ENCODE results near the gene THPO.

DNA sequence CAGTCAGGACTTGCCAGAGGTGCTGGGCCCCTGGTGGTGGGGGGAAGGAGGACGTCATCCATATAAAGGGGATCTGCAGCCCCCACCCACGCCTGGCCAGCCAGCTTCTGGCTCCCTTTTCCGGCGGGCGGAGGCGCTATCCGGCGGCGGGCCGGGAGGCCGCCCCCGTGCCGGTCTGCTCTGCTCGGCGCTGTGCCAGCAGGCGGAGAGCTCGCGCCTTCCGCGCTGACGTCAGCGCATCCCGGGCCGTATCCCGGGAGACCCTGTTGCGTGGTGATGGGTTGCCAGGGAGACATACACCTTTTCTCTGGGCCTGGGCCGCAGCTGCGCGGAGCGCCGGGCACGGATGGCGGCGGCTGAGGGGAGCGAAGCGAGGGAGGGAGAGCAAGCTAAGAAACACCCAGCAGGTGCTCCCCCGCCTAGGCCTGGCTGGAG lies 39.5 kb downstream of the THPO start:
- TF ChIP-seq, protein P1, sequence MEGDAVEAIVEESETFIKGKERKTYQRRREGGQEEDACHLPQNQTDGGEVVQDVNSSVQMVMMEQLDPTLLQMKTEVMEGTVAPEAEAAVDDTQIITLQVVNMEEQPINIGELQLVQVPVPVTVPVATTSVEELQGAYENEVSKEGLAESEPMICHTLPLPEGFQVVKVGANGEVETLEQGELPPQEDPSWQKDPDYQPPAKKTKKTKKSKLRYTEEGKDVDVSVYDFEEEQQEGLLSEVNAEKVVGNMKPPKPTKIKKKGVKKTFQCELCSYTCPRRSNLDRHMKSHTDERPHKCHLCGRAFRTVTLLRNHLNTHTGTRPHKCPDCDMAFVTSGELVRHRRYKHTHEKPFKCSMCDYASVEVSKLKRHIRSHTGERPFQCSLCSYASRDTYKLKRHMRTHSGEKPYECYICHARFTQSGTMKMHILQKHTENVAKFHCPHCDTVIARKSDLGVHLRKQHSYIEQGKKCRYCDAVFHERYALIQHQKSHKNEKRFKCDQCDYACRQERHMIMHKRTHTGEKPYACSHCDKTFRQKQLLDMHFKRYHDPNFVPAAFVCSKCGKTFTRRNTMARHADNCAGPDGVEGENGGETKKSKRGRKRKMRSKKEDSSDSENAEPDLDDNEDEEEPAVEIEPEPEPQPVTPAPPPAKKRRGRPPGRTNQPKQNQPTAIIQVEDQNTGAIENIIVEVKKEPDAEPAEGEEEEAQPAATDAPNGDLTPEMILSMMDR (conservative IDR thresholded peaks at IDR 0.05; ENCODE audit: low read depth in 2 of 2), result peak in 1 of 2 experiments; percentile 25; a peak in 1 of 4 replicates
- TF ChIP-seq JUNB (IDR thresholded peaks at IDR 0.05; ENCODE audit: unreplicated experiment), result no peak
- TF ChIP-seq EZH2phosphoT487 (IDR thresholded peaks at IDR 0.05; ENCODE audit: unreplicated experiment), result no peak
- TF ChIP-seq EZH2 (IDR thresholded peaks at IDR 0.05; ENCODE audit: low read depth, unreplicated experiment), result no peak
- TF ChIP-seq NANOG (IDR thresholded peaks at IDR 0.05; ENCODE audit: borderline replicate concordance), result no peak
- TF ChIP-seq, protein P2, sequence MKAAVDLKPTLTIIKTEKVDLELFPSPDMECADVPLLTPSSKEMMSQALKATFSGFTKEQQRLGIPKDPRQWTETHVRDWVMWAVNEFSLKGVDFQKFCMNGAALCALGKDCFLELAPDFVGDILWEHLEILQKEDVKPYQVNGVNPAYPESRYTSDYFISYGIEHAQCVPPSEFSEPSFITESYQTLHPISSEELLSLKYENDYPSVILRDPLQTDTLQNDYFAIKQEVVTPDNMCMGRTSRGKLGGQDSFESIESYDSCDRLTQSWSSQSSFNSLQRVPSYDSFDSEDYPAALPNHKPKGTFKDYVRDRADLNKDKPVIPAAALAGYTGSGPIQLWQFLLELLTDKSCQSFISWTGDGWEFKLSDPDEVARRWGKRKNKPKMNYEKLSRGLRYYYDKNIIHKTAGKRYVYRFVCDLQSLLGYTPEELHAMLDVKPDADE (IDR thresholded peaks at IDR 0.05), result no peak
- TF ChIP-seq, protein P3, sequence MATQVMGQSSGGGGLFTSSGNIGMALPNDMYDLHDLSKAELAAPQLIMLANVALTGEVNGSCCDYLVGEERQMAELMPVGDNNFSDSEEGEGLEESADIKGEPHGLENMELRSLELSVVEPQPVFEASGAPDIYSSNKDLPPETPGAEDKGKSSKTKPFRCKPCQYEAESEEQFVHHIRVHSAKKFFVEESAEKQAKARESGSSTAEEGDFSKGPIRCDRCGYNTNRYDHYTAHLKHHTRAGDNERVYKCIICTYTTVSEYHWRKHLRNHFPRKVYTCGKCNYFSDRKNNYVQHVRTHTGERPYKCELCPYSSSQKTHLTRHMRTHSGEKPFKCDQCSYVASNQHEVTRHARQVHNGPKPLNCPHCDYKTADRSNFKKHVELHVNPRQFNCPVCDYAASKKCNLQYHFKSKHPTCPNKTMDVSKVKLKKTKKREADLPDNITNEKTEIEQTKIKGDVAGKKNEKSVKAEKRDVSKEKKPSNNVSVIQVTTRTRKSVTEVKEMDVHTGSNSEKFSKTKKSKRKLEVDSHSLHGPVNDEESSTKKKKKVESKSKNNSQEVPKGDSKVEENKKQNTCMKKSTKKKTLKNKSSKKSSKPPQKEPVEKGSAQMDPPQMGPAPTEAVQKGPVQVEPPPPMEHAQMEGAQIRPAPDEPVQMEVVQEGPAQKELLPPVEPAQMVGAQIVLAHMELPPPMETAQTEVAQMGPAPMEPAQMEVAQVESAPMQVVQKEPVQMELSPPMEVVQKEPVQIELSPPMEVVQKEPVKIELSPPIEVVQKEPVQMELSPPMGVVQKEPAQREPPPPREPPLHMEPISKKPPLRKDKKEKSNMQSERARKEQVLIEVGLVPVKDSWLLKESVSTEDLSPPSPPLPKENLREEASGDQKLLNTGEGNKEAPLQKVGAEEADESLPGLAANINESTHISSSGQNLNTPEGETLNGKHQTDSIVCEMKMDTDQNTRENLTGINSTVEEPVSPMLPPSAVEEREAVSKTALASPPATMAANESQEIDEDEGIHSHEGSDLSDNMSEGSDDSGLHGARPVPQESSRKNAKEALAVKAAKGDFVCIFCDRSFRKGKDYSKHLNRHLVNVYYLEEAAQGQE (IDR thresholded peaks at IDR 0.05; ENCODE audit: unreplicated experiment), result no peak
- TF ChIP-seq ZNF114 (CRISPR knock-in tag; IDR thresholded peaks at IDR 0.05), result no peak
- no peak for TF ChIP-seq STAT1 (IDR thresholded peaks at IDR 0.05; ENCODE audit: unreplicated experiment)
- TF ChIP-seq CREB1 (CRISPR knock-in tag; IDR thresholded peaks at IDR 0.05; ENCODE audit: low read depth), result peak; percentile 91
- no peak for TF ChIP-seq POLR2AphosphoS5 (IDR thresholded peaks at IDR 0.05; ENCODE audit: low read depth)
- TF ChIP-seq ZNF331 (CRISPR knock-in tag; IDR thresholded peaks at IDR 0.05; ENCODE audit: low read depth), result no peak
- TF ChIP-seq, protein P4, sequence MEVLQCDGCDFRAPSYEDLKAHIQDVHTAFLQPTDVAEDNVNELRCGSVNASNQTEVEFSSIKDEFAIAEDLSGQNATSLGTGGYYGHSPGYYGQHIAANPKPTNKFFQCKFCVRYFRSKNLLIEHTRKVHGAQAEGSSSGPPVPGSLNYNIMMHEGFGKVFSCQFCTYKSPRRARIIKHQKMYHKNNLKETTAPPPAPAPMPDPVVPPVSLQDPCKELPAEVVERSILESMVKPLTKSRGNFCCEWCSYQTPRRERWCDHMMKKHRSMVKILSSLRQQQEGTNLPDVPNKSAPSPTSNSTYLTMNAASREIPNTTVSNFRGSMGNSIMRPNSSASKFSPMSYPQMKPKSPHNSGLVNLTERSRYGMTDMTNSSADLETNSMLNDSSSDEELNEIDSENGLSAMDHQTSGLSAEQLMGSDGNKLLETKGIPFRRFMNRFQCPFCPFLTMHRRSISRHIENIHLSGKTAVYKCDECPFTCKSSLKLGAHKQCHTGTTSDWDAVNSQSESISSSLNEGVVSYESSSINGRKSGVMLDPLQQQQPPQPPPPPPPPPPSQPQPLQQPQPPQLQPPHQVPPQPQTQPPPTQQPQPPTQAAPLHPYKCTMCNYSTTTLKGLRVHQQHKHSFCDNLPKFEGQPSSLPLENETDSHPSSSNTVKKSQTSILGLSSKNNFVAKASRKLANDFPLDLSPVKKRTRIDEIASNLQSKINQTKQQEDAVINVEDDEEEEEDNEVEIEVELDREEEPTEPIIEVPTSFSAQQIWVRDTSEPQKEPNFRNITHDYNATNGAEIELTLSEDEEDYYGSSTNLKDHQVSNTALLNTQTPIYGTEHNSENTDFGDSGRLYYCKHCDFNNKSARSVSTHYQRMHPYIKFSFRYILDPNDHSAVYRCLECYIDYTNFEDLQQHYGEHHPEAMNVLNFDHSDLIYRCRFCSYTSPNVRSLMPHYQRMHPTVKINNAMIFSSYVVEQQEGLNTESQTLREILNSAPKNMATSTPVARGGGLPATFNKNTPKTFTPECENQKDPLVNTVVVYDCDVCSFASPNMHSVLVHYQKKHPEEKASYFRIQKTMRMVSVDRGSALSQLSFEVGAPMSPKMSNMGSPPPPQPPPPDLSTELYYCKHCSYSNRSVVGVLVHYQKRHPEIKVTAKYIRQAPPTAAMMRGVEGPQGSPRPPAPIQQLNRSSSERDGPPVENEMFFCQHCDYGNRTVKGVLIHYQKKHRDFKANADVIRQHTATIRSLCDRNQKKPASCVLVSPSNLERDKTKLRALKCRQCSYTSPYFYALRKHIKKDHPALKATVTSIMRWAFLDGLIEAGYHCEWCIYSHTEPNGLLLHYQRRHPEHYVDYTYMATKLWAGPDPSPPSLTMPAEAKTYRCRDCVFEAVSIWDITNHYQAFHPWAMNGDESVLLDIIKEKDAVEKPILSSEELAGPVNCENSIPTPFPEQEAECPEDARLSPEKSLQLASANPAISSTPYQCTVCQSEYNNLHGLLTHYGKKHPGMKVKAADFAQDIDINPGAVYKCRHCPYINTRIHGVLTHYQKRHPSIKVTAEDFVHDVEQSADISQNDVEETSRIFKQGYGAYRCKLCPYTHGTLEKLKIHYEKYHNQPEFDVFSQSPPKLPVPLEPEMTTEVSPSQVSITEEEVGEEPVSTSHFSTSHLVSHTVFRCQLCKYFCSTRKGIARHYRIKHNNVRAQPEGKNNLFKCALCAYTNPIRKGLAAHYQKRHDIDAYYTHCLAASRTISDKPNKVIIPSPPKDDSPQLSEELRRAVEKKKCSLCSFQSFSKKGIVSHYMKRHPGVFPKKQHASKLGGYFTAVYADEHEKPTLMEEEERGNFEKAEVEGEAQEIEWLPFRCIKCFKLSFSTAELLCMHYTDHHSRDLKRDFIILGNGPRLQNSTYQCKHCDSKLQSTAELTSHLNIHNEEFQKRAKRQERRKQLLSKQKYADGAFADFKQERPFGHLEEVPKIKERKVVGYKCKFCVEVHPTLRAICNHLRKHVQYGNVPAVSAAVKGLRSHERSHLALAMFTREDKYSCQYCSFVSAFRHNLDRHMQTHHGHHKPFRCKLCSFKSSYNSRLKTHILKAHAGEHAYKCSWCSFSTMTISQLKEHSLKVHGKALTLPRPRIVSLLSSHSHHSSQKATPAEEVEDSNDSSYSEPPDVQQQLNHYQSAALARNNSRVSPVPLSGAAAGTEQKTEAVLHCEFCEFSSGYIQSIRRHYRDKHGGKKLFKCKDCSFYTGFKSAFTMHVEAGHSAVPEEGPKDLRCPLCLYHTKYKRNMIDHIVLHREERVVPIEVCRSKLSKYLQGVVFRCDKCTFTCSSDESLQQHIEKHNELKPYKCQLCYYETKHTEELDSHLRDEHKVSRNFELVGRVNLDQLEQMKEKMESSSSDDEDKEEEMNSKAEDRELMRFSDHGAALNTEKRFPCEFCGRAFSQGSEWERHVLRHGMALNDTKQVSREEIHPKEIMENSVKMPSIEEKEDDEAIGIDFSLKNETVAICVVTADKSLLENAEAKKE (CRISPR knock-in tag; IDR thresholded peaks at IDR 0.05), result no peak
